Endothelial cell of umbilical vein (primary cell): ENCODE measurements around the gene SPATA18. TPM values are rescaled to one million over a fixed set of nuclear protein-coding genes. Genes with fewer than 3 reads are reported as not detected.

Experiments
- BruUV-seq: library from RNA; stranded (reverse); fragments of 400-500 nt; replicated peaks from 2 replicates; lab custom pipeline; 2021; lab: Mats Ljungman, UMichigan
- CTCF ChIA-PET: fragments of 300-600, 350-600 bp; sonication (Branson Sonifier 250); formaldehyde crosslinking; loops from one replicate; lab custom pipeline; 2021; ENCODE audit warnings: antibody characterized with exemption, inconsistent platforms; lab: Charles Lee
- POLR2A ChIA-PET: fragments of 300-600, 350-600 bp; sonication (Branson Sonifier 250); formaldehyde crosslinking; loops from one replicate; lab custom pipeline; 2021; ENCODE audit warnings: antibody characterized with exemption, inconsistent platforms; lab: Charles Lee
- DNase-seq: peaks from one replicate; pipeline ENCODE4 v3.0.0-alpha.2; 2011; ENCODE audit warnings: low read depth, low spot score
- FAIRE-seq: peaks from 2 replicates; lab custom pipeline; 2011; peaks lifted over from hg19 to GRCh38; lab: Jason Lieb, UNC
- H2AFZ ChIP-seq: 2 replicates; pipeline ENCODE4 v1.6.0; 2012; ENCODE audit warnings: low read depth, low read length, control low read depth, inconsistent platforms
- H3K27ac ChIP-seq: 2 replicates; pipeline ENCODE4 v1.5.1; 2011; ENCODE audit warnings: low read depth, mild to moderate bottlenecking, control low read depth, low read length, moderate library complexity; ENCODE audit not compliant: insufficient read depth
- H3K27me3 ChIP-seq, 2 experiments: 2 replicates each; pipeline versions ENCODE4 v1.6.0 to v1.6.1; 2011; ENCODE audit warnings: low read length in 2 of 2, mixed read lengths in 1 of 2; ENCODE audit not compliant: control insufficient read depth in 2 of 2, insufficient read depth in 2 of 2
- H3K36me3 ChIP-seq, 2 experiments: 2 replicates in 1 of 2; 3 replicates in 1 of 2; pipeline ENCODE4 v1.5.1; 2011; ENCODE audit warnings: low read length in 2 of 2, mild to moderate bottlenecking in 1 of 2, moderate library complexity in 1 of 2; ENCODE audit not compliant: control insufficient read depth in 2 of 2, insufficient read depth in 2 of 2; ENCODE audit errors: extremely low read depth in 1 of 2
- H3K4me1 ChIP-seq: 3 replicates; pipeline ENCODE4 v1.5.1; 2011; ENCODE audit warnings: mild to moderate bottlenecking, low read length; ENCODE audit not compliant: control insufficient read depth, insufficient read depth; ENCODE audit errors: extremely low read depth
- H3K4me2 ChIP-seq: 2 replicates; pipeline ENCODE4 v1.6.1; 2011; ENCODE audit warnings: low read length, control low read depth, mixed read lengths; ENCODE audit not compliant: insufficient read depth
- H3K4me3 ChIP-seq, 3 experiments: fragments of 200-600 bp in 1 of 3; sonication (generic), shearing (Covaris generic) in 1 of 3; replicated peaks in 1 of 3; 2 replicates each; pipeline ENCODE4 v1.5.1; 2011 to 2016; ENCODE audit warnings: control low read depth in 3 of 3, low read length in 3 of 3, mild to moderate bottlenecking in 2 of 3, inconsistent platforms in 1 of 3, low read depth in 1 of 3, moderate library complexity in 1 of 3; ENCODE audit not compliant: insufficient read depth in 1 of 3
- H3K79me2 ChIP-seq: 2 replicates; pipeline ENCODE4 v1.6.0; 2012; ENCODE audit warnings: low read length, inconsistent platforms; ENCODE audit not compliant: control insufficient read depth, insufficient read depth
- H3K9ac ChIP-seq: replicated peaks from 2 replicates; pipeline ENCODE3; 2011; ENCODE audit warnings: low read length, control low read depth; ENCODE audit not compliant: insufficient read depth; ENCODE audit errors: extremely low read depth
- H3K9me1 ChIP-seq: replicated peaks from 3 replicates; pipeline ENCODE4 v1.6.0; 2011; ENCODE audit warnings: mild to moderate bottlenecking, low read length; ENCODE audit not compliant: control insufficient read depth, insufficient read depth; ENCODE audit errors: extremely low read depth
- H3K9me3 ChIP-seq: replicated peaks from 2 replicates; pipeline ENCODE4 v1.5.1; 2012; ENCODE audit warnings: low read length, inconsistent platforms; ENCODE audit not compliant: control insufficient read depth, insufficient read depth
- H4K20me1 ChIP-seq: replicated peaks from 2 replicates; pipeline ENCODE3; 2011; ENCODE audit warnings: mild to moderate bottlenecking, low read length; ENCODE audit not compliant: control insufficient read depth, insufficient read depth; ENCODE audit errors: extremely low read depth
- CTCF ChIP-seq, 2 donors: IDR thresholded peaks; 1 replicate in 1 of 2; 2 replicates in 1 of 2; pipeline ENCODE4 v1.5.1; 2011; ENCODE audit warnings: low read length in 2 of 2, mild to moderate bottlenecking in 2 of 2, moderate library complexity in 2 of 2, control low read depth in 1 of 2, inconsistent platforms in 1 of 2, low read depth in 1 of 2; ENCODE audit not compliant: insufficient read depth in 1 of 2; ENCODE audit errors: extremely low read depth in 1 of 2
- EZH2 ChIP-seq: IDR thresholded peaks from 2 replicates; pipeline ENCODE4 v1.6.1; 2012; ENCODE audit warnings: borderline replicate concordance, low read depth, mild to moderate bottlenecking, moderate library complexity, low read length, inconsistent platforms; ENCODE audit not compliant: severe bottlenecking
- FOS ChIP-seq: IDR thresholded peaks from 2 replicates; pipeline ENCODE4 v1.6.1; 2011; ENCODE audit warnings: mild to moderate bottlenecking, low read length, moderate library complexity, borderline replicate concordance; ENCODE audit not compliant: insufficient read depth
- GATA2 ChIP-seq: IDR thresholded peaks from 2 replicates; pipeline ENCODE4 v1.7.0; 2011; ENCODE audit warnings: low read depth, mild to moderate bottlenecking, moderate library complexity, mixed read lengths, low read length; ENCODE audit not compliant: insufficient read length, insufficient read depth
- JUN ChIP-seq: IDR thresholded peaks from 2 replicates; pipeline ENCODE4 v1.6.1; 2011; ENCODE audit warnings: borderline replicate concordance, low read depth; ENCODE audit not compliant: insufficient read length, insufficient read depth
- MAX ChIP-seq: IDR thresholded peaks from 2 replicates; pipeline ENCODE4 v1.6.1; 2011; ENCODE audit not compliant: insufficient read depth, insufficient read length
- MYC ChIP-seq: IDR thresholded peaks from one replicate; pipeline ENCODE4 v1.6.1; 2011; ENCODE audit warnings: mild to moderate bottlenecking, low read depth, low read length
- POLR2A ChIP-seq: IDR thresholded peaks from 2 replicates; pipeline ENCODE4 v1.6.1; 2012; ENCODE audit warnings: low read depth, mild to moderate bottlenecking, control low read depth, low read length
- POLR2AphosphoS5 ChIP-seq: IDR thresholded peaks from 2 replicates; pipeline ENCODE4 v1.6.1; 2012; ENCODE audit warnings: low read depth, mild to moderate bottlenecking, control low read depth, low read length, moderate library complexity; ENCODE audit not compliant: insufficient read depth
- dilution Hi-C: fragments of 300-500 bp; cut with MboI; formaldehyde crosslinking; loops from one replicate; pipeline ENCODE4 v1.15.0; 2019; ENCODE audit warnings: low sequenced_read_pairs; ENCODE audit not compliant: extremely low pct_ligation_motif_present
- intact Hi-C: fragments of 100-400 bp; cut with micrococcal nuclease; formaldehyde crosslinking; loops from one replicate; pipeline ENCODE4 v1.10.0; 2022
- polyA plus RNA-seq, 4 experiments: library from polyadenylated mRNA; depleted of rRNA in 3 of 4; stranded (reverse) in 3 of 4; unstranded in 1 of 4; fragments of >200 nt; gene quantifications; 2 replicates each; pipeline versions ENCODE4 v1.2.1 to v1.2.3, GENCODE V29; 2011 to 2012; ENCODE audit warnings: missing spikeins in 1 of 4
- total RNA-seq: library from RNA; stranded (reverse); gene quantifications from 2 replicates; pipeline ENCODE4 v1.2.3, GENCODE V29; 2021

Gene SPATA18
- total and polyA plus RNA-seq, 2 donors (not counting 3 experiments of a cell fraction or from before 2014, with no cell fraction given): 2.7 to 4.6 TPM

GRCh38 chr4:52096048-52096447 is 44.9 kb downstream of the SPATA18 start:
- Histone ChIP-seq H3K4me3 (no peak overlapping the region), H3K27ac (no peak overlapping the region), H3K27me3 (no peaks in the 10 kb centered on the region), H3K36me3 (no peaks in the 10 kb centered on the region), H3K9me1 (no peaks in the 10 kb centered on the region), H3K4me2 (no peak overlapping the region), H3K9me3 (no peaks in the 10 kb centered on the region), H3K4me1 (no peaks in the 10 kb centered on the region), H2AFZ (no peak overlapping the region), H3K9ac (no peak overlapping the region), H3K79me2 (no peaks in the 10 kb centered on the region), H4K20me1 (no peaks in the 10 kb centered on the region)
- CTCF ChIA-PET: no interaction called here
- DNase-seq: no peak
- intact Hi-C loops (no loop called here), dilution Hi-C loops (no loop called here)
- POLR2A ChIA-PET: no interaction called here
- BruUV-seq: no TSS peak
- TF ChIP-seq MYC (no peak), POLR2A (no peak), EZH2 (no peak), CTCF (IDR thresholded peaks at IDR 0.05; ENCODE audit: extremely low read depth in 1 of 2, insufficient read depth in 1 of 2, low read depth in 1 of 2, low read length in 2 of 2) (no peak), FOS (no peak), MAX (no peak)
- FAIRE-seq: no peak

- FAIRE-seq (no peak), DNase-seq (no peak)
- no peak for TF ChIP-seq GATA2
- no peak for TF ChIP-seq JUN
- no peak for TF ChIP-seq CTCF (IDR thresholded peaks at IDR 0.05; ENCODE audit: extremely low read depth in 1 of 2, insufficient read depth in 1 of 2, low read depth in 1 of 2, low read length in 2 of 2)
- no peak for TF ChIP-seq MAX
- TF ChIP-seq MYC: no peak
- no peak for TF ChIP-seq FOS
- TF ChIP-seq EZH2: no peak
- no peak for TF ChIP-seq POLR2A
- TF ChIP-seq POLR2AphosphoS5: no peak
- no peaks in the 10 kb centered on the region for H3K79me2 ChIP-seq
- intact Hi-C loops: no loop called here
- no peak overlapping the region for H3K27ac ChIP-seq
- no peak overlapping the region for H3K9ac ChIP-seq
- ChIA-PET CTCF (no interaction called here), POLR2A (no interaction called here)
- H2AFZ ChIP-seq: no peak overlapping the region
- H3K36me3 ChIP-seq: no peaks in the 10 kb centered on the region
- no peaks in the 10 kb centered on the region for H3K27me3 ChIP-seq
- H3K9me1 ChIP-seq: no peaks in the 10 kb centered on the region
- H3K4me1 ChIP-seq: peaks cover 2% of the 10 kb centered on the region
- H3K4me2 ChIP-seq: no peak overlapping the region
- BruUV-seq: no TSS peak
- no peaks in the 10 kb centered on the region for H3K9me3 ChIP-seq
- H4K20me1 ChIP-seq: no peaks in the 10 kb centered on the region
- dilution Hi-C loops: no loop called here
- no peak overlapping the region for H3K4me3 ChIP-seq
These were observed 47.5 kb downstream of the SPATA18 start for GRCh38 chr4:52098618-52099017.
